HG03139 (cell line): ENCODE measurements around the gene HELLS.
"Not testable (repeated sequence)": the region's sequence is repeated elsewhere in the genome, so short reads cannot be mapped to it uniquely, and the experiment has no call there.

Experiments used
- ATAC-seq: cut with Tn5 transposase; IDR thresholded peaks from one replicate; pipeline ENCODE4 v1.9.1; 2021; ENCODE audit not compliant: unreplicated experiment

The HELLS gene

GRCh38 chr10:94607111-94607510, 61.5 kb downstream of the HELLS start:
- ATAC-seq: peak; percentile 63

- ATAC-seq: no peak
Observed at GRCh38 chr10:94608559-94608958, 63.0 kb downstream of the HELLS start.

GRCh38 chr10:94614558-94614957, 69.0 kb downstream of the HELLS start:
- ATAC-seq: no peak

- ATAC-seq: no peak
Observed at GRCh38 chr10:94617389-94617944, 71.9 kb downstream of the HELLS start.

- no peak for ATAC-seq
Observed at GRCh38 chr10:94622666-94623205, 77.1 kb downstream of the HELLS start.

GRCh38 chr10:94623572-94623971, 78.0 kb downstream of the HELLS start:
- ATAC-seq: no peak

GRCh38 chr10:94626476-94626875, 80.9 kb downstream of the HELLS start:
- no peak for ATAC-seq

GRCh38 chr10:94627511-94627910, 81.9 kb downstream of the HELLS start:
- ATAC-seq: no peak

- no peak for ATAC-seq
Observed at GRCh38 chr10:94630017-94630688, 84.6 kb downstream of the HELLS start.

GRCh38 chr10:94631077-94631875, 85.7 kb downstream of the HELLS start:
- ATAC-seq: no peak

GRCh38 chr10:94632954-94633353, 87.4 kb downstream of the HELLS start:
- no peak for ATAC-seq

- not testable (repeated sequence) for ATAC-seq
Observed at GRCh38 chr10:94638097-94638496, 92.5 kb downstream of the HELLS start.

GRCh38 chr10:94639902-94640301, 94.3 kb downstream of the HELLS start:
- ATAC-seq: no peak

GRCh38 chr10:94640562-94640961, 95.0 kb downstream of the HELLS start:
- no peak for ATAC-seq

- ATAC-seq: no peak
Observed at GRCh38 chr10:94641480-94641879, 95.9 kb downstream of the HELLS start.

GRCh38 chr10:94644352-94644751, 98.8 kb downstream of the HELLS start:
- no peak for ATAC-seq

- no peak for ATAC-seq
Observed at GRCh38 chr10:94645285-94645684, 99.7 kb downstream of the HELLS start.
